Cardiac muscle cell (in vitro differentiated cells and primary cell): ENCODE data around the gene PCDH19. TPM values are rescaled to one million over a fixed set of nuclear protein-coding genes. Genes with fewer than 3 reads are reported as not detected.

Source experiments
- DNase-seq, 2 donors: peaks; one replicate each; pipeline versions ENCODE4 v3.0.0 to v3.0.0-alpha.2; 2010 to 2017; ENCODE audit warnings: low read depth in 1 of 2, low spot score in 1 of 2
- H3K27ac ChIP-seq: fragments of 200-600 bp; sonication (generic); 2 replicates; pipeline ENCODE4 v1.5.1; 2016
- H3K27me3 ChIP-seq: fragments of 200-600 bp; sonication (generic); 2 replicates; pipeline ENCODE4 v1.6.0; 2016; ENCODE audit warnings: control low read depth
- H3K36me3 ChIP-seq: fragments of 200-600 bp; sonication (generic); 2 replicates; pipeline ENCODE4 v1.5.1; 2016; ENCODE audit warnings: control low read depth
- H3K4me1 ChIP-seq: fragments of 200-600 bp; sonication (generic); 2 replicates; pipeline ENCODE4 v1.8.1; 2017; ENCODE audit warnings: low read depth, mild to moderate bottlenecking, mixed run types
- H3K4me3 ChIP-seq: fragments of 200-600 bp; sonication (generic); 2 replicates; pipeline ENCODE4 v1.5.1; 2016; ENCODE audit warnings: mild to moderate bottlenecking
- H3K9me3 ChIP-seq: fragments of 200-600 bp; sonication (generic); 2 replicates; pipeline ENCODE4 v1.5.1; 2017; ENCODE audit warnings: low read depth, mild to moderate bottlenecking, control low read depth
- CTCF ChIP-seq: IDR thresholded peaks from 2 replicates; pipeline ENCODE4 v1.5.1; 2012; ENCODE audit warnings: low read depth, mild to moderate bottlenecking, low read length
- polyA plus RNA-seq: library from polyadenylated mRNA; unstranded; fragments of >200 nt; fragmentation: Nextera tagmentation; extraction: Ambion mirVana; gene quantifications from 2 replicates; pipeline ENCODE4 v1.2.1, GENCODE V29; 2016
- total RNA-seq: library from RNA; depleted of rRNA; stranded (reverse); fragments of >200 nt; gene quantifications from 2 replicates; pipeline ENCODE4 v1.2.3, GENCODE V29; 2016

Gene PCDH19
- total and polyA plus RNA-seq, 2 experiments from 2014 or later: 0.60 to 1.7 TPM

GRCh38 chrX:100440006-100440405 lies 29.9 kb upstream of the PCDH19 start:
- Histone ChIP-seq H3K9me3 (no peaks in the 10 kb centered on the region), H3K27ac (no peak overlapping the region), H3K4me3 (no peak overlapping the region), H3K27me3 (no peaks in the 10 kb centered on the region), H3K36me3 (no peaks in the 10 kb centered on the region), H3K4me1 (peaks cover 10% of the 10 kb centered on the region)
- no peak for TF ChIP-seq CTCF
- no peak for DNase-seq

- no peak overlapping the region for H3K27ac ChIP-seq
Observed at GRCh38 chrX:100435726-100436125, 25.7 kb upstream of the PCDH19 start.

GRCh38 chrX:100424012-100424411 lies 13.9 kb upstream of the PCDH19 start:
- no peak overlapping the region for H3K4me3 ChIP-seq
- H3K27me3 ChIP-seq: no peaks in the 10 kb centered on the region
- H3K27ac ChIP-seq: no peak overlapping the region
- H3K4me1 ChIP-seq: peaks cover under 1% of the 10 kb centered on the region
- H3K9me3 ChIP-seq: no peaks in the 10 kb centered on the region
- no peaks in the 10 kb centered on the region for H3K36me3 ChIP-seq
- TF ChIP-seq CTCF: peak; percentile 15
- DNase-seq: peak in 1 of 2 donors; percentile 54

More at GRCh38 chrX:100435726-100436125, 25.7 kb upstream of the PCDH19 start:
- Histone ChIP-seq H3K9me3 (no peaks in the 10 kb centered on the region), H3K36me3 (no peaks in the 10 kb centered on the region), H3K4me1 (peaks cover 18% of the 10 kb centered on the region), H3K27me3 (no peaks in the 10 kb centered on the region), H3K4me3 (no peak overlapping the region)
- TF ChIP-seq CTCF: no peak
- no peak for DNase-seq

GRCh38 chrX:100418556-100418955 lies 8.5 kb upstream of the PCDH19 start:
- Histone ChIP-seq H3K36me3 (no peaks in the 10 kb centered on the region), H3K9me3 (no peaks in the 10 kb centered on the region), H3K27me3 (no peaks in the 10 kb centered on the region), H3K4me3 (no peak overlapping the region), H3K4me1 (peaks cover 9% of the 10 kb centered on the region), H3K27ac (no peak overlapping the region)
- TF ChIP-seq CTCF: no peak
- no peak for DNase-seq

- Histone ChIP-seq H3K4me1 (peaks cover 9% of the 10 kb centered on the region), H3K4me3 (no peak overlapping the region), H3K27ac (no peak overlapping the region), H3K36me3 (no peaks in the 10 kb centered on the region), H3K27me3 (peaks cover 4% of the 10 kb centered on the region), H3K9me3 (no peaks in the 10 kb centered on the region)
- DNase-seq: peak in 1 of 2 donors; percentile 55
- no peak for TF ChIP-seq CTCF
Observed at GRCh38 chrX:100417681-100418080, 7.6 kb upstream of the PCDH19 start.

- peaks cover 47% of the 10 kb centered on the region for H3K27me3 ChIP-seq
- no peaks in the 10 kb centered on the region for H3K9me3 ChIP-seq
- H3K27ac ChIP-seq: no peak overlapping the region
- TF ChIP-seq CTCF: peak; percentile 38
- peak; percentile 73 to 84 for DNase-seq
- H3K4me3 ChIP-seq: no peak overlapping the region
- H3K4me1 ChIP-seq: peaks cover 7% of the 10 kb centered on the region
- H3K36me3 ChIP-seq: no peaks in the 10 kb centered on the region
Observed at GRCh38 chrX:100413229-100413628, 3.2 kb upstream of the PCDH19 start.
